Body of pancreas (tissue), 4 donors: Measurements from ENCODE around the gene COL23A1. TPM values are rescaled to one million over a fixed set of nuclear protein-coding genes. Genes with fewer than 3 reads are reported as not detected.

ENCODE experiments used
- ATAC-seq: fragments of 150-250 bp; one replicate; pipeline ENCODE4 v1.9.1; 2016
- DNase-seq, 4 donors: peaks; one replicate each; pipeline ENCODE4 v3.0.0-alpha.2; 2019
- H3K27ac ChIP-seq, 4 donors: fragments of 200-600 bp; sonication (generic); 1 replicate in 3 of 4; 2 replicates in 1 of 4; pipeline versions ENCODE4 v1.5.1 to v1.6.1; 2016 to 2019; ENCODE audit warnings: mild to moderate bottlenecking in 1 of 4, mixed read lengths in 1 of 4, moderate library complexity in 1 of 4
- H3K27me3 ChIP-seq, 2 donors: fragments of 200-600 bp; sonication (generic); one replicate each; pipeline ENCODE4 v1.6.0; 2016; ENCODE audit warnings: mild to moderate bottlenecking in 1 of 2
- H3K36me3 ChIP-seq, 2 donors: fragments of 200-600 bp; sonication (generic); replicated peaks in 1 of 2; 2 replicates each; pipeline ENCODE4 v1.5.1; 2016; ENCODE audit warnings: low read depth in 2 of 2; ENCODE audit not compliant: insufficient read depth in 1 of 2
- H3K4me1 ChIP-seq: fragments of 200-600 bp; sonication (generic); one replicate; pipeline ENCODE4 v1.6.0; 2016
- H3K4me3 ChIP-seq, 2 donors: fragments of 200-600 bp; sonication (generic); 1 replicate in 1 of 2; 2 replicates in 1 of 2; pipeline ENCODE4 v1.5.1; 2016 to 2019
- H3K9me3 ChIP-seq, 3 donors: fragments of 200-600 bp; sonication (generic); 1 replicate in 2 of 3; 2 replicates in 1 of 3; pipeline ENCODE4 v1.5.1; 2016
- CTCF ChIP-seq, 7 experiments: fragments of 450-650 bp in 4 of 7; fragments of 200-600 bp in 3 of 7; sonication (generic) in 3 of 7; IDR thresholded peaks; one replicate each; pipeline ENCODE4 v1.5.1; 2016 to 2019; ENCODE audit warnings: antibody characterized with exemption in 7 of 7
- POLR2A ChIP-seq, 3 donors: fragments of 450-650 bp; IDR thresholded peaks; one replicate each; pipeline ENCODE4 v1.6.1; 2016; ENCODE audit warnings: antibody characterized with exemption in 3 of 3, mild to moderate bottlenecking in 2 of 3
- WGBS, 2 donors: methylation state at CpG; one replicate each; pipeline ENCODE4 v1.1.5; 2017; 5-methylcytosine and 5-hydroxymethylcytosine counted together
- intact Hi-C: fragments of 100-400 bp; cut with DNase I; formaldehyde crosslinking; loops from one replicate; pipeline ENCODE4 v1.15.1; 2023
- total RNA-seq, 2 donors: library from RNA; depleted of rRNA; stranded (reverse); fragments of >200 nt; gene quantifications; one replicate each; pipeline ENCODE4 v1.1.0, GENCODE V29; 2016

COL23A1 gene
- total RNA-seq, 2 donors from 2014 or later = not detected

DNA sequence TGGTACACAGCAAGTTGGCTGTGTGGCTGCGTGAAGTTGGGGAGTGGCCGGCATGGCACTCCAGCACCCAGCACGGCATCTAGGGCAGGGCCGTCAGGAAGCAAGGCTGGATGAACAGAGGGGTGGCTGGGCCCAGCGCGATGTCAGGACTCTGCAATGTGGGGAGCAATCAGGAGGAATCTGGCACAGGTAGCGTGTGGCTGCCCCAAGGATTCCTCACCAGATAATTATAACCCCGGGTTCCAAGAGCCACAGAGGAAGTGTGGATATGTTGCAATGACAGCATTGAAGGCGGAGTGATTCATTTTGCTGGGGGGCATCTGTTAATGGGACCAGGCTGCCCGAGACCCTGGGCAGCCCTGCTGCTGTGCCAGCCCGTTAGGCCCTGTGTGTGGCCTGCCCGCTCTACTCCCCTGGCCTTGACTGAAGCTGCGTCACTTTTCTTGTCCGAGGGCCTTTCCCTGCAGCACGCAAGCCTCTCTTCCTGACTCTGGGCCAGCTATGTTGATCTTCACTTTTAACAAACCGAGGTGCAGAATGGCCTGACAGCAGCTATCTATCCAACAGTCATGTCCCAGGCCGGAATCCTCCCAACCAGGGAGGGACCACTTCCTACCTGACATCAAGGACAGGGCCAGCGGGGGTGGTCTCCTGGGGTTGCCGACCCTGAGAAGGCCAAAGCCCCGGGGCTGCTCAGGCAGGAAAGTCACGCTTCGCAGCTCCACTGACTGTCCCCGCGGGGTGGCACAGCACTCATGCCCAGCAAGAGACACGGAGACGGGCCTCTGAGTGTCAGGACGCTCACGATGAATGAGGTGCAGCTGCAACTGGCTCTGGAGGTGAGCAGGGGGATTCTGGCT lies 239.6 kb downstream of the COL23A1 start:
- no peaks in the 10 kb centered on the region for H3K36me3 ChIP-seq
- H3K9me3 ChIP-seq = no peaks in the 10 kb centered on the region
- H3K27me3 ChIP-seq = peaks cover 0 to 7% of the 10 kb centered on the region in 2 donors
- ATAC-seq (no peak), DNase-seq (no peak)
- H3K27ac ChIP-seq = no peak overlapping the region
- no peak overlapping the region for H3K4me3 ChIP-seq
- intact Hi-C loops = no loop called here
- H3K4me1 ChIP-seq = no peaks in the 10 kb centered on the region
- no peak for TF ChIP-seq POLR2A (IDR thresholded peaks at IDR 0.05)
- no peak for TF ChIP-seq CTCF (IDR thresholded peaks at IDR 0.05)
- 61 to 73% methylated on average over 23 to 28 of the region's 28 CpGs for WGBS, 2 donors

DNA sequence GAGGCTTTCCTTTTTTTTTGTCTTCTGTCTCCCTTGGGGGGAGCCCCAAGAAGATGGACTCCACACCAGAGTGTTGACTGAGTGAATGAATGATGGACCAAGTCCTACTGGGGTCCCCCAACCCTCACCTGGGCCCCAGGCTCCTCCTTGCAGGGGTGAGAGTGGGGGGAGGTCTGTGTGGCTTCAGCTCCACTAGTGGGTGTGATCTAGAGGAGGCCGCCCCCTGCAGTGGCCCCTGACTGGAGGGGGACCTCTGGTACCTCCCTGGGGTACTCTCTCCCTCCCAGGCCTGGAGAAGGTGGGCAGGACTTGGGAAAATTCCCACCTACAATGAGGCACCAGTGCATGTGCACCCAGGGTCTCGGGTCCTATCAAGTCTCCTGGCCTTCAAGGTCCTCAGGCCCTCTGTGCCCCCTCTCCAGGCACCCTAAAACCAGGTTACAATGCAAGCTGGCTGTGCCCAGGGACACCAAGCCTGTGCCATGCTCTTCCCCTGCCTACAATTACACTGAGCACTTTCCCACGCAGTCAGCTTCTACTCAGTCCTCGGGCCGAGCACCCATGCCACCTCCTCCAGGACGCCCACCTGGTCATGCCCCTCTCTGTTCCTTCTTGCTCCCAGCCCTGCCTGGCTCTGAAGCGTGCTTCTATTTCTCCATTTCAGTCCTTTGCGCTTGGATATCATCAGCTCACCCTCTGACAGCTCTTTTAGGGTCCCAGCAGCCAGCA lies 240.4 kb downstream of the COL23A1 start:
- Histone ChIP-seq H3K27ac (no peak overlapping the region), H3K4me1 (no peaks in the 10 kb centered on the region), H3K36me3 (no peaks in the 10 kb centered on the region), H3K4me3 (no peak overlapping the region), H3K9me3 (no peaks in the 10 kb centered on the region), H3K27me3 (no peaks in the 10 kb centered on the region)
- intact Hi-C loops = no loop called here
- TF ChIP-seq POLR2A (IDR thresholded peaks at IDR 0.05) = no peak
- TF ChIP-seq CTCF (IDR thresholded peaks at IDR 0.05) = no peak
- no peak for ATAC-seq
- no peak for DNase-seq
- WGBS, 2 donors = 71 to 85% methylated on average over 6 to 8 of the region's 8 CpGs

GRCh38 chr5:178349075-178349511 lies 241.1 kb downstream of the COL23A1 start:
- no peaks in the 10 kb centered on the region for H3K4me1 ChIP-seq
- no peaks in the 10 kb centered on the region for H3K27me3 ChIP-seq
- intact Hi-C loops = no loop called here
- TF ChIP-seq CTCF (IDR thresholded peaks at IDR 0.05) (no peak), POLR2A (IDR thresholded peaks at IDR 0.05) (no peak)
- no peaks in the 10 kb centered on the region for H3K9me3 ChIP-seq
- no peak for DNase-seq
- no peak for ATAC-seq
- no peak overlapping the region for H3K27ac ChIP-seq
- no peak overlapping the region for H3K4me3 ChIP-seq
- no peaks in the 10 kb centered on the region for H3K36me3 ChIP-seq
- WGBS, 2 donors = 69 to 76% methylated on average over 11 to 12 of the region's 13 CpGs

DNA sequence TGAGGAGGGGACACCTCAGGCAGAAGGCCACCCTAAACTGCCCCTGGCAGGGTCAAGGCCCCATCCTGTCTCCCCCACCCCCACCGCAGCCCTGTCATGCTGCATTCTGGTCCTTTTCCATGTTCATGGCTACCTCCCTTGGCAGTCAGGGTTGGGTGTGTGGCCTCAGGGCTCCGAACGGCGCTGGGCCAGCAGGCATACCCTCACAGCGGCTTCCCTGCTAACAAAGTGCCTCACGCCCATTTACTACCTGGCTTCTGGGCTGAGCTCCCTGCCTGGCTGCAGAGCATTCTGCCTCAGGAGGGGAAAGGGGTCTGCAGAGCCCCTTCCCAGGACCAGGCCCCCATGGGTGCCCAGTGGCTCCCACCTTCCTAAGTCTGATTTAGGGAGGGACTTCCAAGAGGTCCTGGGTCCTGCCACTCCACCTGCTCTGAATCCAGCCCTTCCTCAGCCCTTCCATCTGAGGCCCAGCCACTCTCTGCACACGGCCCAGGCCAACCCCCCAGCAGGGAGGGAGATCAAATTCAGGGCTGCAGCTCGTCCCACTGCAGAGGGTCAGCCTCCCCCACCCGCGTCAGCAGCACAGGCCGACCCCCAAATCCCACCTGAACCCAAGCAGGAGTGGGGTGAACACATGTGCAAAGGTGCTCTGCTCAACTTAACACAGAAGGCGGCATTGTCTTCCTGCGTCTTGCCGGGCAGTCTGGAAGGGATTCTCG lies 241.7 kb downstream of the COL23A1 start:
- H3K27ac ChIP-seq = no peak overlapping the region
- intact Hi-C loops = no loop called here
- 50 to 66% methylated on average over 13 to 14 of the region's 15 CpGs for WGBS, 2 donors
- no peak overlapping the region for H3K4me3 ChIP-seq
- H3K27me3 ChIP-seq = no peaks in the 10 kb centered on the region
- TF ChIP-seq CTCF (IDR thresholded peaks at IDR 0.05) (no peak), POLR2A (IDR thresholded peaks at IDR 0.05) (no peak)
- H3K36me3 ChIP-seq = no peaks in the 10 kb centered on the region
- DNase-seq = no peak
- H3K9me3 ChIP-seq = no peaks in the 10 kb centered on the region
- no peak for ATAC-seq
- H3K4me1 ChIP-seq = no peaks in the 10 kb centered on the region
